H1 (cell line): ENCODE measurements around the gene CLN3. TPM values are rescaled to one million over a fixed set of nuclear protein-coding genes. Genes with fewer than 3 reads are reported as not detected.

ENCODE experiments used
- CHD1 ChIP-seq: IDR thresholded peaks from 2 replicates; pipeline ENCODE4 v1.6.1; 2012; ENCODE audit warnings: low read depth, low read length, improper control_type of control experiment
- JUN ChIP-seq: IDR thresholded peaks from 2 replicates; pipeline ENCODE4 v1.6.1; 2011; ENCODE audit warnings: low read depth, mild to moderate bottlenecking, improper control_type of control experiment, low read length
- KDM4A ChIP-seq: IDR thresholded peaks from one replicate; pipeline ENCODE4 v1.7.1; 2012; ENCODE audit warnings: low read depth, mild to moderate bottlenecking, moderate library complexity, low read length, inconsistent platforms; ENCODE audit not compliant: severe bottlenecking
- PHF8 ChIP-seq: fragments of 200-600 bp; sonication (generic); conservative IDR thresholded peaks from 2 replicates; pipeline ENCODE4 v1.7.1; 2012; ENCODE audit warnings: low read depth, mild to moderate bottlenecking, inconsistent platforms, low read length, moderate library complexity
- RNF2 ChIP-seq: fragments of 200-900, 300-1000 bp; sonication (generic); IDR thresholded peaks from 2 replicates; pipeline ENCODE4 v1.7.1; 2016; ENCODE audit warnings: borderline replicate concordance, low read depth, mild to moderate bottlenecking, antibody characterized with exemption, low read length; ENCODE audit not compliant: poor library complexity, severe bottlenecking; ENCODE audit errors: missing control alignments
- SP2 ChIP-seq: IDR thresholded peaks from 2 replicates; pipeline ENCODE4 v1.6.1; 2012; ENCODE audit warnings: mild to moderate bottlenecking, low read length, inconsistent platforms
- polyA plus RNA-seq, 7 experiments: library from polyadenylated mRNA; depleted of rRNA in 3 of 7; stranded (reverse) in 5 of 7; unstranded in 2 of 7; fragments of >200 nt in 5 of 7; fragments of 200-250 nt in 2 of 7; gene quantifications; 1 replicate in 5 of 7; 2 replicates in 1 of 7; 4 replicates in 1 of 7; pipeline versions ENCODE4 v1.2.1 to v1.2.3, GENCODE V29; 2011 to 2013; ENCODE audit warnings: missing spikeins in 2 of 7, mixed read lengths in 2 of 7
- total RNA-seq: library from RNA; stranded (reverse); fragmentation: NEBNext Ultra II Directional; extraction: Animal tissue kit (Norgen Biotek cat#: 25700); gene quantifications from 2 replicates; pipeline ENCODE4 v1.2.1, GENCODE V29; 2021

The CLN3 gene
- total and polyA plus RNA-seq, 2 of the 8 experiments (the other 6 are each of a cell fraction or from before 2014, with no cell fraction given) = 22.9 to 44.3 TPM

DNA sequence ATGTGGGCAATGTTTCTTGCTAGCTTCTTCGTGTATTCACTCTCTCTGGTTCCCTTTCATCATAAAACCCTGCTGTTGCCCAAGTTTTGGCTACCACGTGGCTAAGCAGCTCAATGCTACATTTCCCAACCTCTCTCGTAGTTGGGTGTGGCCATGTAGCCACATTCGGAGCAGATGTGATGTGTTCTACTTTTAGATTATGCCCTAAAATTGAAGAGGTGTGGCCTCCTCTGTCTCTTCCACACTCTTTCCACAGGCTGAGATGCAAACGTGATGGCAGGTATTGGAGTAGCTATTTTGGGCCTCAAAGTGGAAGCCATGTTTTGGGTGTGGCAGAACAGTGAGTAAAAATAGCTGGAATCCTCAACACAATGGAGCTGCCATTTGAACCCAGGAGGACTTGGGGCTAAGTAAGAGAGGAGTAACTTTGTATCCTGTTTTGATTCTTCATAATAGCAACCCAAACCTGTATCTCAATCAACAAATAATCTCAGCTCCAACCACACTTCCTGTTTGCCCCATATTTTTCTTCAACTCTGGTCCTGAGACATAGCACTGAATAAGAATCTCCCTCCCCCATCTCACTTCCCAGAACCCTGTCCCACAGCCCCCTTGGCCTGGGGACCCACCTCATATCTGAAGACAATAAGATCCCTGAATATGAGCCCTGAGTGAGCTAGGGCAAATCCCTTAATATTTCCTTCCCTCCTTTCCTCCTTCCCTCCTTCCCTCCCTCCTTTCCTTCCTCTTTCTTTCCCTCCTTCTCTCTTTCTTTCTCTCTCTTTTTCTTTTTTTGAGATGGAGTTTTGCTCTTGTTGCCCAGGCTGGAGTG lies 42.9 kb upstream of the CLN3 start (continued):
- TF ChIP-seq JUN = no peak
- no peak for TF ChIP-seq SP2
- no peak for TF ChIP-seq CHD1
- TF ChIP-seq PHF8 = no peak
- no peak for TF ChIP-seq RNF2
- no peak for TF ChIP-seq KDM4A
- TF ChIP-seq, all 59 proteins: peak for 0
